T-cell (primary cell): Measurements from ENCODE around the gene BRD4. TPM values are rescaled to one million over a fixed set of nuclear protein-coding genes. Genes with fewer than 3 reads are reported as not detected.

Experiments
- ATAC-seq, 4 experiments: fragments of 200-7000 bp in 3 of 4; fragments of 150-1000 bp in 1 of 4; cut with Tn5 transposase; replicated peaks in 1 of 4; 1 replicate in 3 of 4; 2 replicates in 1 of 4; pipeline ENCODE4 v1.10.0; 2021; ENCODE audit warnings: moderate library complexity in 3 of 4, mild to moderate bottlenecking in 2 of 4, moderate number of reproducible peaks in 1 of 4
- CTCF ChIA-PET, 2 donors: fragments of 300-600 bp; sonication (Branson Sonifier 250); formaldehyde crosslinking; loops; one replicate each; lab custom pipeline; 2022; ENCODE audit warnings: antibody characterized with exemption in 2 of 2; lab: Charles Lee
- POLR2A ChIA-PET, 2 donors: fragments of 300-600 bp; sonication (Branson Sonifier 250); formaldehyde crosslinking; loops; one replicate each; lab custom pipeline; 2022; ENCODE audit warnings: antibody characterized with exemption in 2 of 2; lab: Charles Lee
- DNase-seq, 35 experiments: peaks; one replicate each; pipeline versions ENCODE4 v3.0.0 to v3.0.0-alpha.2; 2013 to 2023
- H3K27ac ChIP-seq: one replicate; pipeline ENCODE4 v1.5.1; 2013; ENCODE audit warnings: low read length
- H3K27me3 ChIP-seq, 2 experiments: replicated peaks in 1 of 2; 1 replicate in 1 of 2; 2 replicates in 1 of 2; pipeline versions ENCODE4 v1.6.1 to v1.7.0; 2013; ENCODE audit warnings: low read length in 1 of 2, mixed read lengths in 1 of 2; ENCODE audit not compliant: control insufficient read depth in 2 of 2, insufficient read depth in 2 of 2; ENCODE audit errors: extremely low read depth in 1 of 2
- H3K36me3 ChIP-seq, 2 donors: 1 replicate in 1 of 2; 2 replicates in 1 of 2; pipeline versions ENCODE4 v1.6.1 to v1.7.0; 2013; ENCODE audit warnings: low read length in 1 of 2; ENCODE audit not compliant: control insufficient read depth in 2 of 2, insufficient read depth in 1 of 2; ENCODE audit errors: extremely low read depth in 1 of 2
- H3K4me1 ChIP-seq, 2 experiments: 1 replicate in 1 of 2; 2 replicates in 1 of 2; pipeline versions ENCODE4 v1.6.1 to v1.7.0; 2013; ENCODE audit warnings: low read length in 2 of 2, mixed read lengths in 1 of 2; ENCODE audit not compliant: insufficient read depth in 2 of 2, control insufficient read depth in 1 of 2; ENCODE audit errors: extremely low read depth in 1 of 2
- H3K4me3 ChIP-seq, 2 donors: 1 replicate in 1 of 2; 2 replicates in 1 of 2; pipeline versions ENCODE4 v1.5.1 to v1.7.0; 2013; ENCODE audit warnings: mild to moderate bottlenecking in 2 of 2, low read length in 1 of 2, moderate library complexity in 1 of 2; ENCODE audit not compliant: control insufficient read depth in 1 of 2; ENCODE audit errors: extremely low read depth in 1 of 2
- H3K9me3 ChIP-seq: 2 replicates; pipeline ENCODE4 v1.7.0; 2013
- H3K27ac Mint-ChIP-seq, 2 donors: one replicate each; pipeline ENCODE4 v1.8.0; 2020 to 2021; ENCODE audit warnings: mild to moderate bottlenecking in 2 of 2, mixed read lengths in 2 of 2
- H3K27me3 Mint-ChIP-seq, 2 donors: one replicate each; pipeline ENCODE4 v1.8.0; 2021 to 2022; ENCODE audit warnings: mixed read lengths in 2 of 2
- H3K36me3 Mint-ChIP-seq: one replicate; pipeline ENCODE4 v1.8.0; 2021; ENCODE audit warnings: mixed read lengths
- H3K4me1 Mint-ChIP-seq, 3 donors: one replicate each; pipeline ENCODE4 v1.8.0; 2020 to 2022; ENCODE audit warnings: mixed read lengths in 3 of 3, mild to moderate bottlenecking in 1 of 3
- H3K4me3 Mint-ChIP-seq, 3 donors: one replicate each; pipeline ENCODE4 v1.8.0; 2020 to 2022; ENCODE audit warnings: mild to moderate bottlenecking in 3 of 3, mixed read lengths in 3 of 3, moderate library complexity in 3 of 3
- H3K9me3 Mint-ChIP-seq, 3 donors: one replicate each; pipeline ENCODE4 v1.8.0; 2020 to 2022; ENCODE audit warnings: mixed read lengths in 3 of 3
- WGBS: methylation state at CpG from one replicate; pipeline ENCODE4 v1.1.5; 2013; ENCODE audit warnings: missing lambda C conversion rate; ENCODE audit not compliant: insufficient coverage; 5-methylcytosine and 5-hydroxymethylcytosine counted together
- total RNA-seq, 35 experiments: library from RNA in 6 of 35; stranded (reverse) in 6 of 35; fragments of 120-200 nt in 1 of 35; gene quantifications; one replicate each; pipeline versions ENCODE4 v1.2.1 to v1.2.4 and lab custom pipeline; 2013 to 2026

Gene BRD4
- total RNA-seq, 5 donors from 2014 or later (not counting 1 experiment from before 2014, with no cell fraction given): 115 to 154 (median 139) TPM

GRCh38 chr19:15371786-15372380 is 39.5 kb upstream of the BRD4 start:
- no peaks in the 10 kb centered on the region for H3K9me3 ChIP-seq
- H3K36me3 ChIP-seq: peaks cover 24 to 76% of the 10 kb centered on the region in 2 donors
- H3K4me1 ChIP-seq: peaks cover 0 to 37% of the 10 kb centered on the region in 2 experiments
- DNase-seq (no peak), ATAC-seq (no peak)
- Mint-ChIP-seq H3K9me3 (no peaks in the 10 kb centered on the region), H3K36me3 (peaks cover 25% of the 10 kb centered on the region), H3K27me3 (no peaks in the 10 kb centered on the region), H3K4me1 (peaks cover 8 to 25% (median 23%) of the 10 kb centered on the region in 3 donors), H3K4me3 (no peak overlapping the region), H3K27ac (no peak overlapping the region)
- ChIA-PET POLR2A (interaction anchor here in 1 of 2 donors (0.5 to 0.7 kb wide), 3 partner anchors 23 to 1862 kb away, joined by 4 to 8 read pairs (median 6); no protein-coding TSS in a partner anchor), CTCF (no interaction called here)
- WGBS: 94% methylated on average over 13 of the region's 17 CpGs
- H3K4me3 ChIP-seq: no peak overlapping the region
- no peak overlapping the region for H3K27ac ChIP-seq
- no peaks in the 10 kb centered on the region for H3K27me3 ChIP-seq

GRCh38 chr19:15371119-15371518 is 38.8 kb upstream of the BRD4 start:
- H3K27me3 Mint-ChIP-seq: no peaks in the 10 kb centered on the region
- DNase-seq: no peak
- no peaks in the 10 kb centered on the region for H3K27me3 ChIP-seq
- POLR2A ChIA-PET: interaction anchor here in 1 of 2 donors (0.5 to 0.6 kb wide), 2 partner anchors 45 to 88 kb away, joined by 4 read pairs; no protein-coding TSS in a partner anchor
- peaks cover 27 to 80% of the 10 kb centered on the region in 2 donors for H3K36me3 ChIP-seq
- ATAC-seq: no peak
- no peak overlapping the region for H3K4me3 ChIP-seq
- CTCF ChIA-PET: interaction anchor here in 1 of 2 donors (0.6 kb wide), 1 partner anchor 16 kb away, joined by 4 read pairs; no protein-coding TSS in a partner anchor
- WGBS: 97% methylated on average over 5 of the region's 7 CpGs
- H3K4me3 Mint-ChIP-seq: no peak overlapping the region
- H3K4me1 Mint-ChIP-seq: peaks cover 4 to 19% (median 17%) of the 10 kb centered on the region in 3 donors
- no peak overlapping the region for H3K27ac ChIP-seq
- no peaks in the 10 kb centered on the region for H3K9me3 Mint-ChIP-seq
- no peak overlapping the region for H3K27ac Mint-ChIP-seq
- no peaks in the 10 kb centered on the region for H3K9me3 ChIP-seq
- H3K36me3 Mint-ChIP-seq: peaks cover 25% of the 10 kb centered on the region
- peaks cover 0 to 30% of the 10 kb centered on the region in 2 experiments for H3K4me1 ChIP-seq

GRCh38 chr19:15369594-15369891 is 37.2 kb upstream of the BRD4 start:
- H3K27me3 Mint-ChIP-seq: no peaks in the 10 kb centered on the region
- H3K27ac ChIP-seq: no peak overlapping the region
- no peak overlapping the region for H3K4me3 ChIP-seq
- H3K4me3 Mint-ChIP-seq: no peak overlapping the region
- H3K27ac Mint-ChIP-seq: no peak overlapping the region
- CTCF ChIA-PET: interaction anchor here in 1 of 2 donors (1.2 kb wide), 1 partner anchor 10 kb away, joined by 8 read pairs; the partner anchor contains the start of gene AKAP8
- peaks cover 27 to 88% of the 10 kb centered on the region in 2 donors for H3K36me3 ChIP-seq
- H3K4me1 Mint-ChIP-seq: peaks cover 4 to 10% (median 5%) of the 10 kb centered on the region in 3 donors
- peaks cover 25% of the 10 kb centered on the region for H3K36me3 Mint-ChIP-seq
- POLR2A ChIA-PET: no interaction called here
- H3K9me3 Mint-ChIP-seq: no peaks in the 10 kb centered on the region
- H3K4me1 ChIP-seq: peaks cover 0 to 17% of the 10 kb centered on the region in 2 experiments
- DNase-seq (no peak), ATAC-seq (no peak)
- WGBS: 96% methylated on average over 9 of the region's 9 CpGs
- no peaks in the 10 kb centered on the region for H3K27me3 ChIP-seq
- no peaks in the 10 kb centered on the region for H3K9me3 ChIP-seq

GRCh38 chr19:15368798-15369593 is 36.7 kb upstream of the BRD4 start:
- ChIA-PET POLR2A (interaction anchor here in 1 of 2 donors (0.5 kb wide), 1 partner anchor 1132 kb away, joined by 7 read pairs; no protein-coding TSS in a partner anchor), CTCF (no interaction called here)
- Histone ChIP-seq H3K27me3 (no peaks in the 10 kb centered on the region), H3K36me3 (peaks cover 27 to 85% of the 10 kb centered on the region in 2 donors), H3K4me3 (no peak overlapping the region), H3K27ac (no peak overlapping the region), H3K4me1 (peaks cover 0 to 12% of the 10 kb centered on the region in 2 experiments), H3K9me3 (no peaks in the 10 kb centered on the region)
- ATAC-seq (no peak), DNase-seq (no peak)
- Mint-ChIP-seq H3K4me1 (peaks cover 4 to 10% (median 5%) of the 10 kb centered on the region in 3 donors), H3K4me3 (no peak overlapping the region), H3K27ac (no peak overlapping the region), H3K27me3 (no peaks in the 10 kb centered on the region), H3K36me3 (peaks cover 25% of the 10 kb centered on the region), H3K9me3 (no peaks in the 10 kb centered on the region)
- WGBS: 97% methylated on average over 33 of the region's 35 CpGs

- Mint-ChIP-seq H3K4me3 (no peak overlapping the region), H3K36me3 (peaks cover 25% of the 10 kb centered on the region), H3K27me3 (no peaks in the 10 kb centered on the region), H3K9me3 (no peaks in the 10 kb centered on the region), H3K27ac (no peak overlapping the region), H3K4me1 (peaks cover 0 to 4% (median 4%) of the 10 kb centered on the region in 3 donors)
- 98% methylated on average over 24 of the region's 24 CpGs for WGBS
- CTCF ChIA-PET: no interaction called here
- no peak for ATAC-seq
- POLR2A ChIA-PET: no interaction called here
- Histone ChIP-seq H3K36me3 (peaks cover 27 to 76% of the 10 kb centered on the region in 2 donors), H3K27me3 (no peaks in the 10 kb centered on the region), H3K4me1 (peaks cover 0 to 7% of the 10 kb centered on the region in 2 experiments), H3K9me3 (no peaks in the 10 kb centered on the region), H3K4me3 (no peak overlapping the region), H3K27ac (no peak overlapping the region)
- no peak for DNase-seq
Observed at GRCh38 chr19:15368051-15368632, 35.8 kb upstream of the BRD4 start.

- no peaks in the 10 kb centered on the region for H3K27me3 Mint-ChIP-seq
- no peaks in the 10 kb centered on the region for H3K9me3 ChIP-seq
- DNase-seq: no peak
- no peak overlapping the region for H3K4me3 Mint-ChIP-seq
- 100% methylated on average over 2 of the region's 3 CpGs for WGBS
- ChIA-PET CTCF (no interaction called here), POLR2A (no interaction called here)
- H3K9me3 Mint-ChIP-seq: no peaks in the 10 kb centered on the region
- H3K36me3 Mint-ChIP-seq: peaks cover 20% of the 10 kb centered on the region
- H3K4me3 ChIP-seq: no peak overlapping the region
- peaks cover 0 to 4% (median 1%) of the 10 kb centered on the region in 3 donors for H3K4me1 Mint-ChIP-seq
- ATAC-seq: no peak
- H3K27ac Mint-ChIP-seq: no peak overlapping the region
- peaks cover 27 to 69% of the 10 kb centered on the region in 2 donors for H3K36me3 ChIP-seq
- H3K4me1 ChIP-seq: peaks cover 0 to 3% of the 10 kb centered on the region in 2 experiments
- no peaks in the 10 kb centered on the region for H3K27me3 ChIP-seq
- H3K27ac ChIP-seq: no peak overlapping the region
Observed at GRCh38 chr19:15367439-15367838, 35.1 kb upstream of the BRD4 start.
